ENCODE measurements around the gene BEND2. TPM values are rescaled to one million over a fixed set of nuclear protein-coding genes. Genes with fewer than 3 reads are reported as not detected.

BEND2 gene
- total RNA-seq, 1 experiment from 2014 or later: not detected

DNA sequence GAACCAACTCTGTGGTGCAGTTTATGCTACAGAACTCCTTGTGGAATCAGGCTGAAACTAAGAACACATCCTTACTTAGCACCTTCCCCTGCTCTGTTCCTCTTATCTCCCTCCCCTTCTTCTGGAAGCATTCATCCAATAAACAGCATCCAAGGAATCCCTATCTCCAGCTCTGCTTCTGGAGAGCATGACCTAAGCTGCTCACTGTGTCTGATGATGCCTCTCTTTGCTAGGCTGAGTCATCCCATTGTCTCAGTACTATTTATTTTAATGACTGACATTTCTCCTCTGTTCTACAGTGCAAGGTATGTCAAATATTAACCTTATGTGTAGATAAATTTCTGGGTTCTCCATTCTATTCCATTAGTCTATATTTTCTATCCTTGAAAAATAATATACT lies 71.2 kb downstream of the BEND2 start:
- in situ Hi-C loops (cut with HindIII; ENCODE audit: low sequenced_read_pairs): no loop called here
- no peak for DNase-seq (ENCODE audit: low spot score)

GRCh38 chrX:18146954-18147353 lies 73.7 kb downstream of the BEND2 start:
- in situ Hi-C loops (cut with HindIII; ENCODE audit: low sequenced_read_pairs): no loop called here

DNA sequence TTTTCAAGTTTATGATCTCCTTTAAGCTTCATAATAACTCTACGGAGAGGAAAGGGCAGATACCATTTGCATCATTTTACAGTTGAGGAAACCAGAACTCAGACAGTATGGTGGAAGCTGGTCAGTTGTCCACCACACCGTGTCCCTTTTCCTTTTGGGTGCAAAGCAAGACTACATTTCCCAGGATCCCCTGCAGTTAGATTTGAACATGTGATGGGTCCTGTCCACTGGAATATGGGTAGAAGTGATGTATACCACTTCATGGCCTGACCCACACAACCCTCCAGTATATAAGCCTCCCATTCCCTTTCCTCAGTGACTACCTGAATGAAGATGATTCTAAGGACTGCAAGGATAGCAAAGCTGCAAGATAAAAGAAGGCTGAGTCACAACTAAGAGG lies 74.7 kb downstream of the BEND2 start:
- in situ Hi-C loops (cut with HindIII; ENCODE audit: low sequenced_read_pairs): no loop called here
- DNase-seq (ENCODE audit: low spot score): no peak

More at GRCh38 chrX:18146954-18147353, 73.7 kb downstream of the BEND2 start:
- no peak for DNase-seq (ENCODE audit: low spot score)

DNA sequence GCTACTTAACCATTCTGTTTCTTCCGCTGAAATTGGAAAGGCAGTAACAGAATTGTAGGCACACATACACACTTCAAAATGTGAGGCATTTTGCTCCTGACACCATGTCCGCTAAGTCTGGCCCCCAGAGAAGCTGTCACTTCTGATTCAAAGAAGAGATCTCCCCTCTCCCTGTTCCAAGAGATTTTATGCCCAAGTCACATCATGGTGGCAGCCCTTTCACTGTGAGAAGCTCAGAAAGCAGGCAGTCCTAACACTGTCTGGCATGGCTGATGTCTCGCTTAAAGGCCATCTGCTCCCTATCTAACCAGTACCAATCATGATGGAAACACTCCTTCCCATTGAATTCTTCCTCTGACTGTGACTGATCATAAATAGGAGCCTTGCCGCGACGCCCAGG lies 83.9 kb downstream of the BEND2 start:
- DNase-seq (ENCODE audit: low spot score): no peak
- in situ Hi-C loops (cut with HindIII; ENCODE audit: low sequenced_read_pairs): no loop called here

- in situ Hi-C loops (cut with HindIII; ENCODE audit: low sequenced_read_pairs): no loop called here
- DNase-seq (ENCODE audit: low spot score): no peak
Measured at GRCh38 chrX:18133605-18134004, 87.1 kb downstream of the BEND2 start.

DNA sequence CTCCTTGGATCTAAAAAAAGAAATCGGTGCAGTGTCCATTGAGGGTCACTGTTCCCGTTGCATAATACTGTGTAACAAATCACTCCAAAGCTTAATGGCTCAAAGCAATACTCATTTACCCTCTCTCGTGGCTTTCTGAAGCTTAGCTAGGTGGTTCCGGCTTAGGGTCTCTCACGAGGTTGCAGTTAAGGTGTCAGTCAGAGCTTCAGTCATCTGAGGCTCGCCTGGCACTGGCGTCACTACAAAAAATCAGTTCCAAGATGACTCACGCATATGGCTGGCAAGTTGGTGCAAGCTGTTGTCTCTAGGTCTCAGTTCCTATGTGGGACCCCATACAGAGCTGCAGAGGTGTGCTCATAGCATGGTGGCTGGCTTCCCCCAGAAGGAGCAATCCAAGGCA lies 91.0 kb downstream of the BEND2 start:
- no peak for DNase-seq (ENCODE audit: low spot score)
- in situ Hi-C loops (cut with HindIII; ENCODE audit: low sequenced_read_pairs): no loop called here

DNA sequence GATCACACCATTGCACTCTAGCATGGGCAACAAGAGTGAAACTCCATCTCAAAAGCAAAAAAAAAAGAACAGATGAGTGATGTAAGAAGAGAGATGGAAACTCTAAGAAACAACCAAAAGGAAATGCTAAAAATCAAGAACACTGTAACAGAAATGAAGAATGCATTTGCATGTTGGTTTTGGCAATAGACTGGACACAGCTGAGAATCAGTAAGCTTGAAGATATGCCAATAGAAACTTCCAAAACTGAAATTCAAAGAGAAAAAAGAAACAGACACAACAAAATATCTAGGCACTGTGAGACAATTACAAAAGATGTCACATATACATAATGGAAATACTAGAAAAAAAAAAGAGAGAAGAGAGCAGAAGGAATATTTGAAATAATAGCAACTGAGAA lies 93.7 kb downstream of the BEND2 start:
- no peak for DNase-seq (ENCODE audit: low spot score)
- in situ Hi-C loops (cut with HindIII; ENCODE audit: low sequenced_read_pairs): no loop called here

- no peak for DNase-seq (ENCODE audit: low spot score)
- in situ Hi-C loops (cut with HindIII; ENCODE audit: low sequenced_read_pairs): no loop called here
Measured at GRCh38 chrX:18119856-18120255, 100.8 kb downstream of the BEND2 start.

Other genes starting within 250 kb of the BEND2 start
- gene SCML2, start 133.8 kb upstream of the BEND2 start, total RNA-seq (2014; rRNA removed; shearing (Covaris generic)): 6.2 and 9.3 TPM in 2 replicates
- gene CDKL5, start 204.7 kb upstream of the BEND2 start, total RNA-seq (2014; rRNA removed; shearing (Covaris generic)): not detected in 2 replicates

Measured in G401 (cell line).